DMS114 treated with DMSO at 0.1 percent for 48 hours (cell line): Measurements from ENCODE around the gene PSMD2.
"Not testable (repeated sequence)": the region's sequence is repeated elsewhere in the genome, so short reads cannot be mapped to it uniquely, and the experiment has no call there.

Experiments used
- DNase-seq: peaks from one replicate; lab custom pipeline; 2025; ENCODE audit not compliant: unreplicated experiment; lab: John Stamatoyannopoulos, UW

The PSMD2 gene

GRCh38 chr3:184337981-184338380, 38.9 kb downstream of the PSMD2 start:
- no peak for DNase-seq

- DNase-seq: no peak
These were observed 39.5 kb downstream of the PSMD2 start for GRCh38 chr3:184338511-184338945.

DNA sequence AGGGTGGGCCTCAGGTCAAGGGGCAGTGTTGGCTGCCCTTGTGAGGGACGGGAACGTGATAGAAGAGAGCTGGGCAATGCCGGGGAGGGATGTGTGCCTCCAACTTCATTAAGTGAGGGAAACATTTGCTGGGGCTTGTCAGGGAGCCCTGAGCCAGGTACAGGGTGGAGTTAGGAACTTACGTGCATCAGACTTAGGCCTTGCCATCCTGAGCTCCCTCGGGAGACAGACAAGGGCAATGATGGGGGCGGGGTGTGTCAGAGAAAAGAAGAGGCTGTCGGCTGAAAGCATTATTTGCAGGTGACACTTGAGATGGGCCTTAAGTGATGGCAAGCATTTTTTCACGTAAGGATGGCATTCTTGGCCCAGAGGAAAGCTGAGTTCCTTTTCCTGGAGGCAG, 40.0 kb downstream of the PSMD2 start:
- DNase-seq: no peak

- not testable (repeated sequence) for DNase-seq
These were observed 40.6 kb downstream of the PSMD2 start for GRCh38 chr3:184339451-184340135.

- no peak for DNase-seq
These were observed 42.9 kb downstream of the PSMD2 start for GRCh38 chr3:184341925-184342324.

- no peak for DNase-seq
These were observed 44.3 kb downstream of the PSMD2 start for GRCh38 chr3:184343200-184343876.

DNA sequence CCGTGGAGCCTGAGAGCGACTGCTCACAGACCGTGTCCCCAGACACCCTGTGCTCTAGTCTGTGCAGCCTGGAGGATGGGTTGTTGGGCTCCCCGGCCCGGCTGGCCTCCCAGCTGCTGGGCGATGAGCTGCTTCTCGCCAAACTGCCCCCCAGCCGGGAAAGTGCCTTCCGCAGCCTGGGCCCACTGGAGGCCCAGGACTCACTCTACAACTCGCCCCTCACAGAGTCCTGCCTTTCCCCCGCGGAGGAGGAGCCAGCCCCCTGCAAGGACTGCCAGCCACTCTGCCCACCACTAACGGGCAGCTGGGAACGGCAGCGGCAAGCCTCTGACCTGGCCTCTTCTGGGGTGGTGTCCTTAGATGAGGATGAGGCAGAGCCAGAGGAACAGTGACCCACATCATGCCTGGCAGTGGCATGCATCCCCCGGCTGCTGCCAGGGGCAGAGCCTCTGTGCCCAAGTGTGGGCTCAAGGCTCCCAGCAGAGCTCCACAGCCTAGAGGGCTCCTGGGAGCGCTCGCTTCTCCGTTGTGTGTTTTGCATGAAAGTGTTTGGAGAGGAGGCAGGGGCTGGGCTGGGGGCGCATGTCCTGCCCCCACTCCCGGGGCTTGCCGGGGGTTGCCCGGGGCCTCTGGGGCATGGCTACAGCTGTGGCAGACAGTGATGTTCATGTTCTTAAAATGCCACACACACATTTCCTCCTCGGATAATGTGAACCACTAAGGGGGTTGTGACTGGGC, 45.7 kb downstream of the PSMD2 start:
- no peak for DNase-seq

GRCh38 chr3:184345317-184346144, 46.5 kb downstream of the PSMD2 start:
- peak; percentile 66 for DNase-seq

DNA sequence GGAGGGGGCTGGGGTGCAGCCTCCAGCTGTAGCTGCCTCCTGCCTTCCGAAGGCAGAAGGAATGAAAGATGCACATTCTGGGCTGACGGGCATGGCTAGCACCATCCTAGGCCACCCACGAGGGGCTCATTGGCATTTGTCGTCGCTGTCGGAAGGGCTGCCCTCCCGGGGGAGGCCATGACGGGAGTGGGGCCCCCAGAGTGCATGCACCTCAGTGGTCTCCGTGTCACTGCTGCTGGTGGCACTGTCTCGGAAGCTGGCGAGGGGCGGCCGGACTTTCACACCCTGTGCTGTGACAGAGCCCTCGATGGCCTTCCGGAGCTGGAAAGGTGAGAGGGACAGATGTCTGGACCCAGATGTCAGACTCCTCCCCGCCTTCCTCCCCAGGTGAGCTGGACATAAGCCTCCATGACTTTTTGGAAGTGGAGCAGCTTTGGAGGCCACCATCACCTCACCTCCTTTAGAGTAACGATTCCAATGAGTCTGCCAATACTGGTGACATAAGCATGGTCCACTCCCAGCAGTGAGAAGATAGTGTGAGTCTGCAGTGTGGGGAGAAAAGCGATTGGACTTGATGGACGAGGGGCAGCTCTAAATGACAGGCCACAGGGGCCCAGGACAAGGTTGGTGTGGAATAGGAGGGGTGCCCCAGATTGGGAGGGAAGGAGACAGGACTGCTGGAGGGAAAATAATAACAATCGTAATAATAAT, 47.6 kb downstream of the PSMD2 start:
- no peak for DNase-seq

DNA sequence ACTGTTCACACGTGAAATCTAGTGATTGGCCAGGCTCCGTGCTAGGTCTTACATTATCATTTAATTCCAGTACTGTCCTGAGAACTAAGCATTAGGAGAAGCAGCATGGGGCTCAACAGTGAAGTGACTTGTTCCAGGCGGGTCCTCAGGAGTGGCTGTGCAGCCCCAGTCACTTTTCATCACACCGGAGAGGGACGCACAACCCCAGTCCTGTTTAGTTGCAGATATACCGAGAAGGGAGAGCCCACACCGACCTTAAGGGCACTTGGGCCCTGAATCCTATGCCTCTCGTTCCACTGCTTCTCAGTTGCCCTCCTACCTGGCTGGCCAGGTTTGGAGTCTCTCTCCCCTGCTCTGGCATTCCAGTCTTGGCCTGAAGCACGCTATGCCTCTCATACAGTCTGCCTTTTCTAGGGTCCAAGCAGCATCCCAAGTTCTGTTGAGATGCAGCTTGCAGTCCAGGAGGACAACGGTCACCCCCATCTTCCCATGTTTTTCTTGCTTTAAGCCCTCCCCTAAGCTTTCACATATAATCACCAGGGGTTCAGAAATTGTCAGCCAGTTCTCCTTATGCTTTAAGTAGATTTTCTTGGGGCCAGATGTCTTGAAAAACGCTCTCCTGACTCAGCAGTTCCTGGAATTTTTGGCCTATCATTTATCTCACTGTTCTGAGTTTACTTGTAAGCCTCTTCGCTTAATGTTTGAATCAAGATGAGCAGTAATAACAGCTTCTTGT, 48.4 kb downstream of the PSMD2 start:
- no peak for DNase-seq

GRCh38 chr3:184348057-184348382, 49.0 kb downstream of the PSMD2 start:
- no peak for DNase-seq

DNA sequence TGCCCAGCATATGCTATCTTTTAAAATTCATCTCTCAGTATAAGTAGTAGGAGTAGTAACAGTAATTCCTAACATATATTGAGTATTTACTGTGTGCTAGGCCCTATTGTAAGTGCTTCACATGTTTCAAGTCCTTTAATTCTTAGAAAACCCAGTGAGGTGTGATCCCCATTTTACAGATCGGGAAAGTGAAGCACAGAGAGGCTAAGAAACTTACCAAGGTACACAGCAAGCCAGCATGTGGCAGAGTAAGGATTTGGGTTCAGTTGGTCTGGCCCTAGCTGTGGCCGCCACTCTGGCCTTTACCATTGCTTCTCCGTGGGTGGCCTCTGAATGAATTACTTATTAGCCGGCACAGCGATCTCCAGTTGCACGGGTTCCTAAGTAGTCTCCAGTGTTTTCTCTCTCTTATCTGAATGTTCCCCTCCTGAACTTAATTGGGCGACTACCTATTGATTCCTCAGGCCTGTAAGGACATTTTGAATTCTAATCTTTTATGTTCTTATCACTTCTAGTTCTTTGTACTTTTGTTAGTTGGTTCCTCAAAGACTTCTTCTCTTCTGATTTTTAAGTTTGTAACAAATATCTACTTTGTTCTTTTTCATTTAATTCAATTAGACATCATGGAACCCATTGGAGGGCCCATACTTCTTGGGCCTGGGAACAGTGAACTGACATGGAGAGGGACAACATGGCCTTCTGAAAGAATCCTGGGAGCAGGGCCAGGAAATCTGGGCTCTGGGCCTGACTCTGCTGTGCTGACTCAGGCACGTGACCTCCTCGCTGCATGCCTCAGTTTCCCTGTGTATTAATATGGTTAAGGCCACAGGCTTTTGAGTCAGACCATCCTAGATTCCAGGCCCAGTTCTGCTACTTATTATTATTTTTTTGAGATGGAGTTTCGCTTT, 50.8 kb downstream of the PSMD2 start:
- DNase-seq: no peak

- DNase-seq: no peak
These were observed 51.6 kb downstream of the PSMD2 start for GRCh38 chr3:184350618-184351017.

GRCh38 chr3:184351511-184352148, 52.6 kb downstream of the PSMD2 start:
- DNase-seq: no peak

GRCh38 chr3:184352149-184352785, 53.2 kb downstream of the PSMD2 start:
- no peak for DNase-seq

DNA sequence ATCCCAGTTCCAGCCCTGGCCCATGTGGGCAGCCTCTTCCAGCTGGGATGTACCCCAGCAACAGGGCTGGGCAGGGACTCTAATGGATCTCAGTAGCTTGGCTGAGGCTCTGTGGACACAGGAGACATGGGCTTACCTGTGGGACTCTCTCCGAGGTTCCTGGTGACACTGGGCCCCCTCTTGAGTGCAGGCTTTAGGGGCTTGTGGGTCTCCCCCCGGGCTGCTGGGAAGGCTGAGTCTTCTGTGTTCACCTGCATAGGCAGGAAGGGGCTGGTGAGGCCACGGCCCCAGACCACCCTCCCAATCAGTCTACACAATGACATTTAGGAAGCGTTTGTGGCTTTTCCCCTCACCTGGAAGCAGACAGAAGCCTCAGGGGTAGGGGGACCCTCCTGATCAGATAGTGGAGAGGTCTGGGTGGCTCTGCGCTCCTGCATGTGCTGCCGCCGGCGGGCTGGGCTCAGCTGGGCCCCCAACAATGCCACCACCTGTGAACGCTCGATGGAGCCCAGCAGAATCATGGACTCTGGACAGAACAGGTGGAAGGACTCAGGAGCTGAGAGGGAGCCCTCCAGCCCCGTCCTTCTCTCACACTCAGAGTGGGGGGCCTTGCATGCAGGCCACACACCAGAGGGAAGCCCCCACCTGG, 54.0 kb downstream of the PSMD2 start:
- no peak for DNase-seq

DNA sequence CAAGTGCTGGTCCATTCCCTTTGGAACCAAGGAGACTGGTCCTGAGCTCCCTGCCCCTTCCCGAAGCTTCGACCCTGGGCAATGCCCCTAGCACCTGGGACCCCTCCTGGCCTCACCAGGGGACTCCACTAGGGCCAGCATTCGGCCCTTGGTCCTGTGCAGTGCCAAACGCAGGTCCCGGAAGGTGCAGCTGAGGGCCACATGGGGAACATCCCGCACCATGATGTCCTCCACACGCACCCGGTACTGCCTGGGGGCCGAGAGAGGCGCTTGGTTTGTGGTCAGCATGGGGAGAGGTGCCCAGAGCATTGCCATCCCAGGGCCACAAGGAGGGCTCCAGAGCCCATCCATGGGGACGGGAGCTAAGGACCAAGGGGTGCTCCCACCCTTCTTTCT, 54.5 kb downstream of the PSMD2 start:
- no peak for DNase-seq
